HG03135 (cell line): ENCODE data around the gene DCLK1.

Source experiments
- ATAC-seq: cut with Tn5 transposase; IDR thresholded peaks from one replicate; pipeline ENCODE4 v1.9.1; 2021; ENCODE audit warnings: mild to moderate bottlenecking, moderate library complexity; ENCODE audit not compliant: unreplicated experiment

The DCLK1 gene

GRCh38 chr13:36054041-36054440, 77.1 kb downstream of the DCLK1 start:
- ATAC-seq, result no peak

GRCh38 chr13:36051082-36051481, 80.1 kb downstream of the DCLK1 start:
- no peak for ATAC-seq

- no peak for ATAC-seq
These were observed 84.5 kb downstream of the DCLK1 start for GRCh38 chr13:36046672-36047071.

DNA sequence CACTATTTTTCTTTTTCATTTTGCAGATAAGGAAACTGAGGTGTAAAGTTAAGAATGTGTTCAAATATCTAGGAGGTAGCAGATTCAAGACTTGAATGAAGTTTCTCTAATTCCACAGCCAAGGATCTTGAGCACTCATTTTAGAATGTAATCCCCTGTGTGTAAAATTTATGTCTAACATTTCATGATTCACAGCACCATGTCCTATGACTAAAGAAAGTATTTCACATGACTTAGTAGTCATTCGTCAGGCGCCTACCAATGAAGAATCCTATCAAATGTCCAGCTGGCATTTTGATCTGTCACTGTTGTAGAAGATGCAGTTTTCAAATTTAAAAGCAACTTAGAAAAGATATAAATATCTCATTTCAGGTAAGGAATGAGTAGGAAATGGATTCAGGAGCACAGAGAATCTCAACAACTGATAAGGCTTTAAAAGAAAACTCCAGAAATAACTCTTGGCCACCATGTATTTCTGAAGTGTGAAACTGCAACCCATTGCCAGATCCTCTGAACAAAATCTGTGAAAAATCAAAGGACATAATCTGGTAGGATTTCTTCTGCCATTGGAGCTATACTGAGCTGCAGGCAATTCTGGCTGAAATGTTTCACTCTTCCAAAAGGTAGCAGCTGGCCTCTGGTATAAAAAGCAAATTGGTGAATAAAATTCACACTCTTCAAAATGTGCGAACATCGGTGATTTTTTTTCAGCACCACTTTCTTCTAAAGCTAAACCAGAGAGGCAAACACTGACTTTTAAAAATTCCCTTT, 92.2 kb downstream of the DCLK1 start:
- no peak for ATAC-seq

GRCh38 chr13:36033035-36033434, 98.1 kb downstream of the DCLK1 start:
- no peak for ATAC-seq

DNA sequence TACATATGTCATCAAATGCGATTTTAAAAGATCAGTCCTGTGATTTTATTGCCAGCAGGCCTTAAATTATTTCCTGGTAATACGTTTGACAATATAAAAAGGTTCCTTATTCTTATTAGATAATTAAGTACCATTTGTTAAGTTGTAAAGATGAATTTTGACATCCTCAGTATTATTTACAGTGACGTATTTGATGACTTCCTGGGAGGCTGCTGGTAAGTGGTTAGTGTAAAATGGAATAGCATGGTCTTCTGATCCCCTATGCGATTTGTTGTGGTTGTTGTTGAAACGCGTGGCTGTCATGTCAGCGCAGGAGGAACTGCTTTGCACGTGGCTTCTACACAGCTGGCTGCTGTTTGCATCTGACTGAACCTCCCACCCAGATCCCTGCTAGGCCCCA, 99.7 kb downstream of the DCLK1 start:
- ATAC-seq, result no peak

DNA sequence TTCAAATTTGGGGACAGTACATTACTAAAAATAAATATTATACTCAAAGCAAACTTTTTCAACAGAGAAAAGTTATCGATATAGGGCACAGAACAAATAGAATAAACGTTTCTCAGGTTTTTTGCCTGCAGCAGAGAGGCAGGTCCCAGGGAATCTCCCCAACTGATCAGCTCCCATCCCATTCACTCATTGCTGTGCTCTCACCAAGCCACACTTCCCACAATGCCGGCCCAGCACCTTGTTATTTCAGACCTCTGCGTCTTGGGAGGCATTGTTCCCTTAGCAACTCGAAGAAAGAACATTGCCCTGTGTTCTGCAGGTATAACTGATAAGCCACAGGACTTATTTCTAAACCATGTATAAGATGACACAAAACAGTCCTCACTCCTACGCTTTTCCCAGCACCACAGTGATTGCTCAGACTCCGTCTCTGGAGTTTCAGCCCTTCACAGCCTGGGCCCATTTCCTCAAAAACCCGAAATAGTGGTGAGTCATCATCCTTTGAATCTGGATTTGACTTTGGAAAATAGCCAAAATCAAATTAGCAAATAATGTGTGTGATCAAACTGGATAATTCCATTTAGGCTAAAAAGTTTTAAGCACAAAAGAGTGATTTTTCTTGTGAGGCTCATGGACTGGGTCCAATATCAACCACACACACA, 100.4 kb downstream of the DCLK1 start:
- no peak for ATAC-seq

GRCh38 chr13:36029166-36029565, 102.0 kb downstream of the DCLK1 start:
- ATAC-seq, result no peak

GRCh38 chr13:36028359-36029025, 102.7 kb downstream of the DCLK1 start:
- ATAC-seq, result no peak

DNA sequence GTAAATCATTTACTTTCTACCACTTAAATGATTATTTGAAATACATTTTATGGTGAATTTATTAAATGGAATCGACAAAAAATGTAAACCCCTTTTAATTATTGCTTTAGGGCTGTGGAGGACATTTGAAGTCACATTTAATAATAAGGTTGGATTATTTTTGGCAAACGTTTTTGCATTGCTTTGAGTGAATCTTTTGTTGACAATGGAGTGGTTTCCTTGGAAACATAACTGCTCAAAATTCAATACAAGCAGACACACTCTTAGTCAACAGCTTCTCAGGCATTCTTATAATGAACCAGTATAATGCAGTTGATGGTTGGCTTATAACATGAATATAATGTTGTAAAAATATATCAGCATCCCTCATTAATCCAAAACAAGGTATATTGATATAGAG, 104.7 kb downstream of the DCLK1 start:
- ATAC-seq, result no peak

DNA sequence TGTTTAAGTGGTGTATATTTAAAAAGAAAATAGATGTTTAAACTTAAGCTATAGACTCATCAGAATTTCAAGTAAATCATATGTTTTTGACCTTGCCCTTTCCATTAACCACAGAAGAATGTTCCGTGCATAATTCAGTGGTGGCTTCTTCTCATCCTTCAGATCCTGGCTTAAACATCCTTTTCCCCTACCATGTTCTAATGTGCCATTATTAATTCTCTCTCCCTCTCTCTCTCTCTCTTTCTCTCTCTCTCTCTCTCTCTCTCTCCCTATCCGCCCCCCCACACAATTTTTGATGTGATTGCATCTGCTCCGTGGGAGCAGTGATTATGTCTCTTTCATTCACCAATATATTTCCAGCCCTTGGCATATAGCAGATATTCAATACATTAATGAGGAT, 116.4 kb downstream of the DCLK1 start:
- ATAC-seq, result no peak

- no peak for ATAC-seq
These were observed 124.1 kb downstream of the DCLK1 start for GRCh38 chr13:36006894-36007675.

GRCh38 chr13:36006347-36006746, 124.8 kb downstream of the DCLK1 start:
- no peak for ATAC-seq

GRCh38 chr13:36001561-36001960, 129.6 kb downstream of the DCLK1 start:
- no peak for ATAC-seq

DNA sequence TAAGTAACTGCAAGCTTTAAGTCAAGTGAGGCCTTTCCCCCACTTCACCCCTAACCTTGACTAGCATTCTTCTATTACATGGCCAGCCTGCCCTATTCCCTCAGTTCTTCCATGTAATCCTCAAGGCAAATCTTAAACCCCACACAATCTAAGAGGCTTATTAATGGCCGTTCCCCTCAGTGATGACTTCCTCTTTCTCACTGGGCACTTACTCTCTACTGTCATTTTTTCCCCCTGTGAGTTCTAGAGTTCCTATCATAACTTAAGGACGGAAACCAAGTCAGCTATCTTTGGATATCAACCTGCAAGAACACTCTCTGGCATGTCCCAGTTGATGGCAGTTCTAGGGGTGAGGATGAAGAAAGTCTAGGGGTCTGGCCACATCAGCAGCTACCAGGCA, 131.2 kb downstream of the DCLK1 start:
- ATAC-seq, result no peak

- no peak for ATAC-seq
These were observed 134.8 kb downstream of the DCLK1 start for GRCh38 chr13:35996360-35996759.

- no peak for ATAC-seq
These were observed 136.0 kb downstream of the DCLK1 start for GRCh38 chr13:35995136-35995535.

DNA sequence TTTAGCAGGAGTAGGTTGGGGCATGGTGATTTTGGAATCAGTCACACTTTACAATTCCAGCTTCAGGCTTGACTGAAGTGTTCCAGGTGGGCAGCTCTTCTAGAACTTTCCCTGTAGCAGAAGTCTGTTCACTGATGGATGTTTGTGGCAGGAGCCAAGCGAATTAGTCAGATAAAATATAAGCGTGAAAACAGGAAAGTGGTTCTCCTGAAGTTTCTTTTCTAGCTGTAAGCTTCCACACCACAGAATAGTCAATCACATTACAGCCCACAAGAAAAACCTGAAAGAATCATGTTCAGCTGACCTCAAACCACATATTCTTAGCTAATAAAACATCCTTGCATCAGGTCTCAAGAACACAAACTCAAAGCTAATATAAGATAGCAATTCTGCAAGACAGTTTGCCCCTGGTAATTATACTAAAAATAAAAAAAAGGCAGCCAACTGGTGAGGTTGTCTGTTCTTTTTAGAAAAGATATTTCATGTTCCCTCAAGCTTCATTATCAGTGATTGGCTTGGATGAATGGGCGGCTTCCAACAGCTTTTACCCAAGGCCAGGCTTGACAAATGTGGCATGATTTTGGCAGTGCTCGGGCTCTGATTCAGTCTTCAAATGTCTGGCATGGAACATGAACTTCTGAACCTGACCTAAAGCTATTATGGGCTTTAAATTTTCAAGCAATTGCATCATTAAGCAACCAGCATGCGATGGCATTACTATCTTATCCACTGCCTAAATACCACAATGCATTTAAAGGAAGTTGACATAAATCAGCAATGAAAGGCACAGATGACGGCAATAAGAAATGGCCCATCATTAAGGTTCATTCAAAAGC, 136.8 kb downstream of the DCLK1 start:
- no peak for ATAC-seq

- ATAC-seq, result no peak
These were observed 137.5 kb downstream of the DCLK1 start for GRCh38 chr13:35993686-35994085.

DNA sequence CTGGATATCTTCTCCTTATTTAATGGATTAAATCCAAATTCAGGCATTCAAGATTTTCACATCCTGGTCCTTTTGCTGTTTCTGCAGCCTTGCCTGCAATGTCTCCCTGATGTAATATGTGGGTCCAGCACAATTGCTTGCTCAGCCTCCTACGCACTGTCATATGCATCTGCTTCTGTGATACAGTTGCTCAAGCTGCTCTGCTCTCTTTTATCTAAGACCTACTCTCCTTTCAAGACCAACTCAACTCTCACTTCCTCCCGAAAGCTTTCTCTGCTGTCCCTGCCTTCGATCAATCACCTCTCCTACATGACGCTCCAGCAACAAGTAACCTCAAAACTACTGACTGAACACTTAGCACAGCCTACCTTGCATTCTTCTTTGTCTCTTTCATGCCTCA, 138.2 kb downstream of the DCLK1 start:
- no peak for ATAC-seq
